HG02678 (cell line): Measurements from ENCODE around the gene KRTAP20-2.

Experiments used
- ATAC-seq: cut with Tn5 transposase; IDR thresholded peaks from one replicate; pipeline ENCODE4 v1.9.1; 2021; ENCODE audit warnings: mild to moderate bottlenecking, moderate library complexity; ENCODE audit not compliant: unreplicated experiment

The KRTAP20-2 gene

DNA sequence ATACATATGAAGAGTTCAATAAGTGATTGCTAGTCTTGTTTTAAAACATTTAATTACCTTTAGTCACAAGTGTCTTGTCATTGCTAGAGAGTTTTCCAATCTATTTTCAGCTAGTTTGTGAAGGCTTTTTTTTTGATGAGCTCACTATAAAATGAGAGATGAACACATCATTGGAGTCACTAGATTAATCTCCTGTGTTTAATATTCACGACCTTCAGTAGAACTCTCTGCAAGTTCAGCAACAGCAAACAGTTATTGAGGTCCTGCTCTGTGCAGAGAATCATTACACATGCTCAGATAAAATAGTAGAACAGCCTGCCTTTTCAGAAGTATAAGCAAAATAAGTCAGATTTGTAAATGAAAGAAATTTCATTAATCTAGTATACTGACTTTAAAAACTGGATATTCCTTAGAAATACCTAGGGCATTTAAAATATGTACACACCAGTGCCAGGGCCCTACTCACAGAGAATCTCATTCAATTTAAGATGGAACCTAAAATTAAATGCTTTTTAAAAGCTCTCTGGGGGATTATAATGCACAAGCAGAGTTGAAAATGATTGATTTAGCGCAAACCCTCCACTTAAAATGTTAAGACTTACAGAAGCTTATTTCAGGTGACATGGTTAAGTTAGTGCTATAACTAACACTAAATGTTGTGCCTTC, 38.1 kb downstream of the KRTAP20-2 start:
- no peak for ATAC-seq

DNA sequence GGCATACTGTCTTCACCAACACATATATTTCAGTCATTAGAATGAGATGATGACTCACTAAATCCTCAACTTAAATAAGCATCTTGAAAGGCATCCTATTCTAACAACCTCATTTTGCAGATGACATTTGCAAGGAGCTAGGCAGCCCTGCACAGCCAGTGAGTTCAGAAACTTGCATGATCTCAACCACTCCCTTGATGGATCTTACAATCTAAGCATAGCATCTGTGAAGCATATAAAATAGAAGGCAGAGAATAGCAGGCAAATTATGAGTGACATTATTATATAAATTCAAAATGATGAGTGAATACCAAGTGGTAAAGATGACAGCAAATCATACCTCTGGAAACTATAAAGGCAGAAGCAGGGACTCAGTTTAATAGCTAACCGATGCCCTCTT, 39.3 kb downstream of the KRTAP20-2 start:
- no peak for ATAC-seq

- no peak for ATAC-seq
Measured at GRCh38 chr21:30676737-30677136, 41.7 kb downstream of the KRTAP20-2 start.

DNA sequence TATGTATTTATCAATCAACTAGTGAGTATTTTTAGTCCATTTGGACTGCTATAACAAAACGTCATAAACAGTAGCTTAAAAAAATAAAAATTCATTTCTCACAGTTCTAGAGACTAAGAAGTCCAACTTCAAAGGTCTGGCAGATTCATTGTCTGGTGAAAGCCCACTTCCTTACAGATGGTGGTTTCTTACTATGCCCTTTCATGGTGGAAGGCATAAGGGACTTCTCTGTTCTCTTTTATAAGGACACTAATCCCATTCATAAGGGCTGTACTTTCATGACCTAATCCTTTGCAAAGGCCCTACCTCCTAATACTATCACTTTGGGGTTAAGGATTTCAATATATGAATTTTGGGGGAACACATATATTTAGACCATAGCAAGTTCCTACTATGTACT, 45.6 kb downstream of the KRTAP20-2 start:
- no peak for ATAC-seq

GRCh38 chr21:30684506-30684905, 49.5 kb downstream of the KRTAP20-2 start:
- no peak for ATAC-seq
